HTERT RPE-1 (cell line): ENCODE results near the gene PIAS4.
"Not testable (repeated sequence)": the region's sequence is repeated elsewhere in the genome, so short reads cannot be mapped to it uniquely, and the experiment has no call there.

ENCODE experiments used
- in situ Hi-C: fragments of 300-500 bp; cut with MboI; formaldehyde crosslinking; loops from 4 replicates; pipeline ENCODE4 v1.14.3; 2020; ENCODE audit warnings: low sequenced_read_pairs

Gene PIAS4

DNA sequence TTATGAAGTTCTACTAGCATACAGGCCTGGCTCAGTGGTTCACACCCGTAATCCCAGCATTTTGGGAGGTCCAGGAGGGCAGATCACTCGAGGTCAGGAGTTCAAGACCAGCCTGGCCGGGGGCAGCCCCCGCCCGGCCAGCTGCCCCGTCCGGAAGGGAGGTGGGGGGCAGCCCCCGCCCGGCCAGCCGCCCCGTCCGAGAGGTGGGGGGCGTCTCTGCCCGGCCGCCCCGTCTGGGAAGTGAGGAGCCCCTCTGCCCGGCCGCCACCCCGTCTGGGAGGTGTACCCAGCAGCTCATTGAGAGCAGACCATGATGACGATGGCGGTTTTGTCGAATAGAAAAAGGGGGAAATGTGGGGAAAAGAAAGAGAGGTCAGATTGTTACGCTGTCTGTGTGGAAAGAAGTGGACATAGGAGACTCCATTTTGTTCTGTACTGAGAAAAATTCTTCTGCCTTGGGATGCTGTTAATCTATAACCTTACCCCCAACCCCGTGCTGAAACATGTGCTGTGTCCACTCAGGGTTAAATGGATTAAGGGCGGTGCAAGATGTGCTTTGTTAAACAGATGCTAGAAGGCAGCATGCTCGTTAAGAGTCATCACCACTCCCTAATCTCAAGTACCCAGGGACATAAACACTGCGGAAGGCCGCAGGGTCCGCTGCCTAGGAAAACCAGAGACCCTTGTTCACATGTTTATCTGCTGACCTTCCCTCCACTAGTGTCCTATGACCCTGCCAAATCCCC is 8.7 kb upstream of the PIAS4 start:
- in situ Hi-C loops = not testable (repeated sequence)

DNA sequence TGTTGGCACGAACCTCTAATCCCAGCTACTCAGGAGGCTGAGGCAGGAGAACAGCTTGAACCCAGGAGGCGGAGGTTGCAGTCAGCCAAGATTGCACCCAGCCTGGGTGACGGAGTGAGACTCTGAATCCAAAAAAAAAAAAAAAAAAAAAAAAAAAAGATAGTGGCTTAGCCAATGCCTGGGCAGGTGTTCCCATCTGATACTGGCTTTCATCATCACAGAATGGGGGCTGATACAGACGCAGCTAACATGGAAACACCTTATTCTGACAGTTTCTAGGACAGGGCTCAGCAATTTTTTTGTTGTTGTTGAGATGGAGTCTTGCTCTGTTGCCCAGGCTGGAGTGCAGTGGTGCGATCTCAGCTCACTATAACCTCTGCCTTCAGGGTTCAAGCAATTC is 6.7 kb upstream of the PIAS4 start:
- in situ Hi-C loops = not testable (repeated sequence)

- in situ Hi-C loops = not testable (repeated sequence)
Observed at GRCh38 chr19:4005436-4005835, 2.1 kb upstream of the PIAS4 start.

GRCh38 chr19:4007836-4008539 is 452 bp downstream of the PIAS4 start:
- in situ Hi-C loops = no loop called here

- in situ Hi-C loops = no loop called here
Observed at GRCh38 chr19:4009990-4010807, 2.7 kb downstream of the PIAS4 start.

- in situ Hi-C loops = no loop called here
Observed at GRCh38 chr19:4010808-4011110, 3.2 kb downstream of the PIAS4 start.

GRCh38 chr19:4011430-4011829 is 3.9 kb downstream of the PIAS4 start:
- in situ Hi-C loops = not testable (repeated sequence)

- in situ Hi-C loops = no loop called here
Observed at GRCh38 chr19:4012092-4012974, 4.8 kb downstream of the PIAS4 start.

GRCh38 chr19:4012975-4013634 is 5.6 kb downstream of the PIAS4 start:
- in situ Hi-C loops = no loop called here

DNA sequence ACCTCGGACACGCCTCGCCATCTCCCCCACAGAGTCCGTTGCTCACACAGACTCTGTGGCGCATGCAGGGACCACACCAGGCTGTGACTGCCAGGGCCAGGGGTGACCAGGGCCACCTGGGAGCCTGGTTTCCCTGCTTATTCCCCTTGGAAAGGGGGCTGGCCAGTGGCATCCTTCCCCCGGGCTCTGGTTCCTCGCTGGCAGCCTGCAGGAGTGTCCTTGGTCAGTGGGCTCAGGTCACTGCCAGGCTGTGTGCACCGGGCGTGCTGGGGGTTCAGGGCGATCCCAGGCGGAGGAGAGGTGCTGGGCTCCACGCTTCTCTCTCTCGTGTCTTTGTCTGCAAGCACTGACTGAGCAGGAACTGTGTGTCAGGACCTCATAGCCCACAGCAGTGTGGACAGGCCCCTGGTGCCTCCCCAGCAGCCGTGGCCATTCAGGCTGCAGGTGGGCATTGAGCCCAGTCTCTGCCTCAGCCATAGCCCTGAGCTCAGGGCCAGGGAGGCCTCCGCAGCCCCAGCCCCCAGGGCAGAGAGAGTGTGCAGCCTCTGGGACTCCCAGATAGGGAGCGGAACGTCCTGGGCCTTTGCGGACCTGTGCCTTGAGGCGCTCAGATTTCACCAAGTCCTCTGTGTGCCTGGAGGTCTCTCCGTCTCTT is 6.5 kb downstream of the PIAS4 start:
- in situ Hi-C loops = no loop called here

DNA sequence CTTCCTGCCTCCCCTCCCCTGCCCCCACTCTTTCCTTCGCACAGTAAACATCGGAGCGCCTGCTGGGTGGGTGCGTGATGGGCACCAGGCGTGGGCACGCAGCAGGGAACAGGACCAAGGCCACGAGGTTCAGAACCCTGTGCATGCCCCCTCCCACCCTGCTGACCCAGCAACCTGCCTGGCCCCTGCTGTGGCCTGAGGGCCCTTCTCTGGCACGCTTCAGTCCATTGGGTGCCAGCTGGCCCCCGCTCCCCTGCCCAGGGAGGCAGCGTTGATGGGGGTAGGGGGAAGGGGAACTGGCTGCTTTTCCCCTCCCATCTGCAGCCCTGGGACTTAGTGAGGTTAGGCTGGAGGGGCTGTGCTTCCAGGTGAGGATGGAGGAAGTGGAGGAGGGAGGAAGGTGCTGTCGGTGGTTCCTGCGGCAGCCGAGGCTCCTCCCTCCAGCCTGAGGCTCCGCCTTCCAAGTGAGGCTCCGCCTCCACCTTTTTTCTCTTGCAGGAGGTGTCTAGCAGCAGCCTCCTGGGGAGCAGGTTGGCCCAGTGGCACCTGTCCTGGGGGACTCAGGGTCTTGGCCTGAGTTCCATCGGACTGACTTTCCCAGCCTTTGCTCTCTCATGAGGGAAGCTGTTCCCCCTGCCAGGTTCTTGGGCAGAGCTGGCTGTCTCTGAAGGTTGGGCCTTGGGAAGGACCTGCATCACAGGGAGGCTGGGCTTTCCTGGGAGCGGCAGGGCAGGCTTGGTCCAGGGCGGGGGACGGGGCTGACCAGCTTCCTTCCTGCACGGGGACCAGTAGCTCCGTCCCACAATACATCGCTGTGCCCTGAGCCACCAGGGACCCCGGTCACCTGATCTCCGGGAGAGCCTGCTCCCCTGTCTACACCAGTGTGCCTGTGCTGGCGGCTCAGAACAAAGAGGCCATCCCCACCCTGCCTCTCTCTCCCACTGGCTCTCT is 7.3 kb downstream of the PIAS4 start:
- in situ Hi-C loops = no loop called here

GRCh38 chr19:4015705-4016402 is 8.3 kb downstream of the PIAS4 start:
- in situ Hi-C loops = no loop called here

DNA sequence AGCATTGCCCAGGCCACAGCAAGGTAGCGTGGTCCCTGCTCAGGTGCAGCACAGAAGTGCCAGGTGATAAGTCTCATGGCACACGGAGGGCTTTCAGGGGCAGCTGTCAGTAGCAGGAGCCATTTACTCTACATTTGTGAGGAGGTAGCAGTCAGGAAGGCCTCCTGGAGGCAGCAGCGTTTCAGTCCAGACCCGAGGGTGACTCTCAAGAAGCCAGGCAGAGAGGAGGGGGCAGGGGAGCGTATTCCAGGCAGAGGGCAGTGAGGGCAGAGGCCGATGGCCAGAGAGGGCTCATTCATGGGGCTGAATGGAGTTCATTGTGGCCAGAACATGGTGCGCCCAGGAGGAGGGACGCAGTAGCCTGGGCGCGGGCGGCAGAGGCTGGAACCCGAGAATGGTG is 8.9 kb downstream of the PIAS4 start:
- in situ Hi-C loops = no loop called here

GRCh38 chr19:4016903-4017638 is 9.5 kb downstream of the PIAS4 start:
- in situ Hi-C loops = no loop called here

GRCh38 chr19:4018140-4018613 is 10.6 kb downstream of the PIAS4 start:
- in situ Hi-C loops = no loop called here

DNA sequence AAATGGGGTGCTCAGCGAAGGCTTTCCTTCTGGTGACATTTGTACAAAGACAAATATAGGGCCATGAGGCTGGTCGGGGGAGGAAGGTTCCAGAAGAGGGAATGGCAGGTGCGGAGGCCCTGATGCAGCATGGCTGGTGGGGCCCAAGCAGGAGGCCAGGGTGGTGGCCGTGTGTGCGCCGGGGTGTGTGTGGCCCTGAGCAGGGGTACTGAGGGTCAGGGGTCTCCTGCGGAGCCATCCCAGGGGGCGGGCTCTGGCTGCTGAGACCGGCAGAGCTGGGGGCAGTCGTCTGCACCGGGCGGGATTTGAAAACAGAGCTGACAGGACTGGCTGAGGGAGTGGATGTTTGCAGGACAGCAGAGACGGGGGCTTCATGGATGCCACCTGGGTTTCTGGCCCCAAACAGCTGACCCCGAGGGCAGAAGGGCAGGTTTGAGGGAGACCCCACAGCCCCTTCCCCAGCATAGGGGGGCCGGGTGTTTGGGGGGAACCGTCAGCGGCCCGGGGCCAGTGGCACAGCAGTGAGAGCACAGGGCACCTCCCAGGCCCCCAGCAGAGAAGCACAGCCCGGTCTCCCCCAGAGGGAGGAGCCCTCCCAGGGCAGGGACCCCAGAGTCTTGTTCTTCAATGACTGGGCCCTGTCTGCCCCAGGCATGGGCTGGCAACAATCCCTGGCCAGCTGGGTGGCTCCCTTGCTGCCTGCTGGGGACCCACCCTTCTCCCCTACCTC is 11.4 kb downstream of the PIAS4 start:
- in situ Hi-C loops = no loop called here

DNA sequence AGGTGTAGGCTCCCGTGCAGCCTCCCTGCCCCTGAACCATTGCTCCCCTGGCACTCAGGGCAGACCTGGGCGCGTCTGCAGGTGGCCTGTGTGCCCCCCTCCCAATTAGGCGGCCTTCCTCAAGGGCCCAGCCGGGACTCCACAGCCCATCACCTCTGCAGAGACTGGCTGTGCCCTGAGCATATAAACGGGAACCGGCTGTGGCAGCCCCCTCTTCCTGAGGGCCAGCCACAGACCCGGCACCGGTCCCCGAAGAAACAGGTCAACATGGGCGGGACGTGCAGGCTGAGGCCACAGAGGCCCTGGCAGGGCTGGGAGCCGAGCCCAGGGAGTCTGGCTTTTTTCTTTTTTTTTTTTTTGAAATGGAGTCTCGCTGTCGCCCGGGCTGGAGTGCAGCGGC is 12.0 kb downstream of the PIAS4 start:
- in situ Hi-C loops = no loop called here
